ENCODE data around the gene ZFYVE19.

ZFYVE19 gene

DNA sequence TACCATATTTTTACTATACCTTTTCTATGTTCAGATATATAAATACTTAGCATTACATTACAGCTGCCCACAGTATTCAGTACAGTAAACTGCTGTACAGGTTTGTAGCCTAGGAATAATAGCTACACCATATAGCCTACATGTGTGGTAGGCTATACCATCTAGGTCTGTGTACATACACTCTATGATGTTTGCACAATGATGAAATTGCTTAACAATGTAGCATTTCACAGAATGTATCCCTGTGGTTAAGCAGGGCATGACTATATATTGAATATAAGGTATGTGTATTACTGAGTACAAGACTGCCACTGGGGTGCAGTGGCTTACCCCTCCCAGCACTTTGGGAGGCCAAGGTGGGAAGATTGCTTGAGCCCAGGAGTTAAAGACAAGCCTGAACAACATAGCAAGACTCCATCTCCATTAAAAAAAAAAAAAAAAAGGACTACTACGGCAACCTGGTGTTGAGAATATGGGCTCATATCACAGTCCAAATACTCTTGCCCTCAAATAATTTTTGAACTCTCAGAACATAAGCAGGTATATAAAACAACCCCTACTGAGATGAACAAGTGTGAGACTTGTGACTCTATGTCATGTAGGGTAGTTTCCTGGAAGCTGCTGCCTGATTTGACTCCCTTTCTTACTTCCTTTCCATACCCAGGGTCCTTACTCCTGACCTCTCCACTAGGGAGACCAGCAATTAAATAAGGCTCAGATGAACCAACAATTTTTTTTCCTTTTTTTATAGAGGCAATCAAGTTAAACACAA, 16.9 kb downstream of the ZFYVE19 start:
- H3K27me3 ChIP-seq (replicated peaks in 2 of 5; ENCODE audit: control insufficient read depth in 4 of 5, insufficient read depth in 5 of 5, low read length in 4 of 5), result no peaks in the 10 kb centered on the region
- ChIA-PET CTCF (no interaction called here), POLR2A (no interaction called here)
- H3K4me3 ChIP-seq (ENCODE audit: control insufficient read depth in 1 of 7, extremely low read depth in 1 of 7, insufficient read depth in 4 of 7, low read depth in 2 of 7, low read length in 6 of 7), result no peak overlapping the region
- H3K9me3 ChIP-seq (ENCODE audit: control extremely low read depth in 1 of 5, control insufficient read depth in 4 of 5, insufficient read depth in 2 of 5, low read depth in 1 of 5, low read length in 4 of 5), result no peaks in the 10 kb centered on the region
- WGBS (ENCODE audit: insufficient coverage), result no CpG with 5 or more reads among the region's 1 CpG
- DNase-seq, result no peak
- no peaks in the 10 kb centered on the region for H3K36me3 ChIP-seq (ENCODE audit: control insufficient read depth in 4 of 4, insufficient read depth in 4 of 4, low read length in 3 of 4)
- H3K4me1 ChIP-seq (ENCODE audit: control extremely low read depth in 1 of 4, control insufficient read depth in 4 of 4, insufficient read depth in 4 of 4, low read length in 3 of 4), result no peaks in the 10 kb centered on the region
- H3K27ac ChIP-seq (ENCODE audit: insufficient read depth in 1 of 2, low read depth in 1 of 2, low read length in 2 of 2, poor library complexity in 1 of 2, severe bottlenecking in 2 of 2), result no peak overlapping the region

DNA sequence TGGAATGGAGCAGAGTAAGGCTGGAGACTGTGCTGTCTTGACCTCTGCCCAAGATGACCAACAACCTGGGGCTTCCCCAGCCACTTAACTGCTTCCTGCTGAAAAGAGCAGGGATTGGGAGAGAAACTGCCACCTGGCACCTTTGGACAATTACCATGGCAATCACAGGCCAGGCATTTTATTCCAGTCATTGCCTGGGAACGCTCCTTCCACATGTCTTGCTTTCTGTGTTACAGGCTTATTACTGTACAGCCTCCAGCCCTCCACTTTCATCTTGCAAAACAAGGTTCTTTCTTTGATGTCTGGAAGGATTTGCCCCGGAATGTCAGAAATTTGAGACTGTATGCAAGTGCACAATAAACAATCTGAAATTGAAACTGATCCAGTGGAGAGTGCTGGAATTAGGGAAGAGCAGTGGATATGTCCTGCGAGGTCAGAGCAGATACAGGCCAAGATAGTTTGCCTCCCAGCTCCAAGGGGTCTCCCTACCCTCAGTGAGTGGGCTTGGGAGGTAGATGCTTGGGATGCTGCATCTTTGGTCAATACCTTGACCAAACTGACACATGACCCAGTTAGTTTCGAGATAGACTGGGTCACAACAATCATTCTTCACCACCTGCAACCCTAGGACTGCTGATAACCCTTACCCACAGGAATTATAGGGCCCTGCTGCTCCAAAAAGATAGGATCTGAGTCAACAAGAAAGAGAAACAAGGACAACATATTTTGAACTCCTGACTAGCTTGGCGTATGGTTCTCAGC, 19.0 kb downstream of the ZFYVE19 start:
- H3K27ac ChIP-seq (ENCODE audit: insufficient read depth in 1 of 2, low read depth in 1 of 2, low read length in 2 of 2, poor library complexity in 1 of 2, severe bottlenecking in 2 of 2), result no peak overlapping the region
- ChIA-PET CTCF (interaction anchor here (1.1 kb wide), 1 partner anchor 15 kb away, joined by 3 read pairs; no protein-coding TSS in a partner anchor), POLR2A (no interaction called here)
- H3K4me1 ChIP-seq (ENCODE audit: control extremely low read depth in 1 of 4, control insufficient read depth in 4 of 4, insufficient read depth in 4 of 4, low read length in 3 of 4), result no peaks in the 10 kb centered on the region
- WGBS (ENCODE audit: insufficient coverage), result 78% methylated on average over 4 of the region's 5 CpGs
- H3K9me3 ChIP-seq (ENCODE audit: control extremely low read depth in 1 of 5, control insufficient read depth in 4 of 5, insufficient read depth in 2 of 5, low read depth in 1 of 5, low read length in 4 of 5), result no peaks in the 10 kb centered on the region
- no peaks in the 10 kb centered on the region for H3K36me3 ChIP-seq (ENCODE audit: control insufficient read depth in 4 of 4, insufficient read depth in 4 of 4, low read length in 3 of 4)
- no peak overlapping the region for H3K4me3 ChIP-seq (ENCODE audit: control insufficient read depth in 1 of 7, extremely low read depth in 1 of 7, insufficient read depth in 4 of 7, low read depth in 2 of 7, low read length in 6 of 7)
- DNase-seq, result peak in 1 of 3 donors; percentile 18
- H3K27me3 ChIP-seq (replicated peaks in 2 of 5; ENCODE audit: control insufficient read depth in 4 of 5, insufficient read depth in 5 of 5, low read length in 4 of 5), result no peaks in the 10 kb centered on the region

DNA sequence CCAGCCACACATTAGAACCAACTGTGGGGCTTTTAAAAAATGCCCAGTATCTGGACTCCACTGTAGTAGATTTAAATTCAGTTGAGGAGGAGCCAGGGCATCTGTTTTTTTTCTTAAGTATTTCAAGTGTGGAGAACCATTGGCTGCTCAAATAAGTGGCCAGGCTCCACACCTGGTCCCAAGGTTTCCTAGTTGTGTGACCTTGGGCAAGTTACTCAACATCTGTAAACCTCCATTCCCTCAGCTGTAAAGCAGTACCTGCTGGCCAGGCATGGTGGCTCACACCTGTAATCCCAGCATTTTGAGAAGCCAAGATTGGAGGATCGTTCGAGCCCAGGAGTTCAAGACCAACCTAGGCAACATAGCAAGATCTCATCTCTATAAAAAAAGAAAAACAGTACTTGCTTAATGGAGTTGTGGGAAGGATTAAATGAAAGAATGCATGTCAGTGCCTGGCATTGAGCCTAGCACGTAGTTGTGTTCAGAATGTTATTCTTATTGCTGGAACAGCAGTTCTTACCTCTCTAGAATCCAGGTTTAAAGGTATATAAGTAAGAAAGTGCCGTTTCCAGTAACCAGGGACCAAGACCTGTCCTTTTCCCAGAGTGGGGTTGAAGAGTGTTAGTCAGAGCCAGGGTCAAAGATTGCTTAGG, 19.7 kb downstream of the ZFYVE19 start:
- H3K9me3 ChIP-seq (ENCODE audit: control extremely low read depth in 1 of 5, control insufficient read depth in 4 of 5, insufficient read depth in 2 of 5, low read depth in 1 of 5, low read length in 4 of 5), result no peaks in the 10 kb centered on the region
- no peaks in the 10 kb centered on the region for H3K4me1 ChIP-seq (ENCODE audit: control extremely low read depth in 1 of 4, control insufficient read depth in 4 of 4, insufficient read depth in 4 of 4, low read length in 3 of 4)
- ChIA-PET POLR2A (no interaction called here), CTCF (interaction anchor here (1.2 kb wide), 1 partner anchor 236 kb away, joined by 3 read pairs; no protein-coding TSS in a partner anchor)
- WGBS (ENCODE audit: insufficient coverage), result 100% methylated on average over 2 of the region's 4 CpGs
- H3K27me3 ChIP-seq (replicated peaks in 2 of 5; ENCODE audit: control insufficient read depth in 4 of 5, insufficient read depth in 5 of 5, low read length in 4 of 5), result no peaks in the 10 kb centered on the region
- H3K36me3 ChIP-seq (ENCODE audit: control insufficient read depth in 4 of 4, insufficient read depth in 4 of 4, low read length in 3 of 4), result no peaks in the 10 kb centered on the region
- DNase-seq, result no peak
- H3K4me3 ChIP-seq (ENCODE audit: control insufficient read depth in 1 of 7, extremely low read depth in 1 of 7, insufficient read depth in 4 of 7, low read depth in 2 of 7, low read length in 6 of 7), result no peak overlapping the region
- no peak overlapping the region for H3K27ac ChIP-seq (ENCODE audit: insufficient read depth in 1 of 2, low read depth in 1 of 2, low read length in 2 of 2, poor library complexity in 1 of 2, severe bottlenecking in 2 of 2)

DNA sequence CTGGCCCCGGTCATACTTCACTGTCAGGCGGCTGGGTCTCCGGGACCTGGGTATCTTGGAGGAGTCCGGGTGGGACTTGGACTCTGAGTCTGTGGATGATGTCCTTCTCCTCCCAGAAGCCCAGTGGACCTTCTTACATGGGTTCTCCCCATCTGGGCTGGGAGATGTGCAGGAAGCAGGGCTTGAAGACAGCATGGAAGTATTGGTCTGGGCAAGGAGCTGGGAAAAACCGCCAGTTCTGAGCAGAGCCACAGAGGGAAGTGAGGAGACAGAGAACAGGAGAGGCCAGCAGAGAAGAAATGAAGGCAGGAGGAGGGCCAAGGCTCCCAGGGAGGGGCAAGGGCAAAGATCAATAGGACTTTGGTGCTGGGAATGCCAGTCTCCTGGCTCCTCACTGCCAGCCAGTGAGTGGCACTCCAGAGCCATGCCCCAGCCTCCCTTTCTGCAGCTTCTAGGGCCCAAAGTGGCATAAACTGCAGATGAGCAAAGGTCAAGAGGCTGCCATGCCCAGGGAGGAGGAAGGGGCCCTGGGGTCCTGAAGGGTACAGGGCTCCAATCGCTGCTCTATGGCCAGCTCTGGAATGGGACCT, 21.7 kb downstream of the ZFYVE19 start, which contains the start of gene PPP1R14D:
Gene PPP1R14D, minus strand, starts transcription at position 262 of the 590 bp plus-strand sequence. Its CDS starts 67 bp downstream, at position 195.
- Histone ChIP-seq H3K4me1 (ENCODE audit: control extremely low read depth in 1 of 4, control insufficient read depth in 4 of 4, insufficient read depth in 4 of 4, low read length in 3 of 4) (no peaks in the 10 kb centered on the region), H3K4me3 (ENCODE audit: control insufficient read depth in 1 of 7, extremely low read depth in 1 of 7, insufficient read depth in 4 of 7, low read depth in 2 of 7, low read length in 6 of 7) (no peak within 1 kb of the TSS), H3K27ac (ENCODE audit: insufficient read depth in 1 of 2, low read depth in 1 of 2, low read length in 2 of 2, poor library complexity in 1 of 2, severe bottlenecking in 2 of 2) (no peak within 1 kb of the TSS), H3K27me3 (replicated peaks in 2 of 5; ENCODE audit: control insufficient read depth in 4 of 5, insufficient read depth in 5 of 5, low read length in 4 of 5) (no peaks in the 10 kb centered on the region), H3K9me3 (ENCODE audit: control extremely low read depth in 1 of 5, control insufficient read depth in 4 of 5, insufficient read depth in 2 of 5, low read depth in 1 of 5, low read length in 4 of 5) (no peaks in the 10 kb centered on the region), H3K36me3 (ENCODE audit: control insufficient read depth in 4 of 4, insufficient read depth in 4 of 4, low read length in 3 of 4) (no peaks in the 10 kb centered on the region)
- no peak for DNase-seq
- ChIA-PET POLR2A (interaction anchor here (0.5 to 1.6 kb wide), 2 partner anchors 19 to 820 kb away, joined by 3 to 4 read pairs; no protein-coding TSS in a partner anchor), CTCF (interaction anchor here (1.9 kb wide), 1 partner anchor 29 kb away, joined by 6 read pairs; no protein-coding TSS in a partner anchor)
- 100% methylated on average over 3 of the region's 6 CpGs for WGBS (ENCODE audit: insufficient coverage)

- DNase-seq, result no peak
- no peaks in the 10 kb centered on the region for H3K27me3 ChIP-seq (replicated peaks in 2 of 5; ENCODE audit: control insufficient read depth in 4 of 5, insufficient read depth in 5 of 5, low read length in 4 of 5)
- POLR2A ChIA-PET, result interaction anchor here (1.6 kb wide), 1 partner anchor 18 kb away, joined by 3 read pairs; no protein-coding TSS in a partner anchor
- H3K9me3 ChIP-seq (ENCODE audit: control extremely low read depth in 1 of 5, control insufficient read depth in 4 of 5, insufficient read depth in 2 of 5, low read depth in 1 of 5, low read length in 4 of 5), result no peaks in the 10 kb centered on the region
- no peaks in the 10 kb centered on the region for H3K4me1 ChIP-seq (ENCODE audit: control extremely low read depth in 1 of 4, control insufficient read depth in 4 of 4, insufficient read depth in 4 of 4, low read length in 3 of 4)
- WGBS (ENCODE audit: insufficient coverage), result 100% methylated on average over 7 of the region's 7 CpGs
- H3K27ac ChIP-seq (ENCODE audit: insufficient read depth in 1 of 2, low read depth in 1 of 2, low read length in 2 of 2, poor library complexity in 1 of 2, severe bottlenecking in 2 of 2), result no peak overlapping the region
- H3K4me3 ChIP-seq (ENCODE audit: control insufficient read depth in 1 of 7, extremely low read depth in 1 of 7, insufficient read depth in 4 of 7, low read depth in 2 of 7, low read length in 6 of 7), result no peak overlapping the region
- CTCF ChIA-PET, result interaction anchor here (0.7 to 1.9 kb wide), 2 partner anchors 29 to 213 kb away, joined by 3 to 6 read pairs; no protein-coding TSS in a partner anchor
- no peaks in the 10 kb centered on the region for H3K36me3 ChIP-seq (ENCODE audit: control insufficient read depth in 4 of 4, insufficient read depth in 4 of 4, low read length in 3 of 4)
Observed at GRCh38 chr15:40829115-40829514, 22.2 kb downstream of the ZFYVE19 start.

DNA sequence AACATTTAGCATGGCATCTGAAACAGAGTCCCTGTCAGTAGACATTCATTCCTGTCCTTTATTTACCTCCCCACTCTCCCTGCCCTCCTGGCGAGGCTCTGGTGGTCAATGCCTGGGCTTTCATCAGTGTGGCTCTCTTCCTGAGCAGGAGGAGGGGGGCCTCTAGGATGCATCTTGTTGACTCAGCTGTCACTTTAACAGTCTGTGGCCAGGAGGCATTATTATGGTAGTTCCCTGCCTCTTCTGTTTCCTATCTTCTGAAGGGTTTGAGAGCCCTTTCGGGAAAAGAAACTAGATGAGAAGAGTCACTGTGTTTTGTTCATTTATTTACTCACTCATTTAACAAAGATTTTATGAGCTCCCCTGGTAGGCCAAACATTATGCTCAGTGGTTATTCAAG, 24.0 kb downstream of the ZFYVE19 start:
- H3K4me1 ChIP-seq (ENCODE audit: control extremely low read depth in 1 of 4, control insufficient read depth in 4 of 4, insufficient read depth in 4 of 4, low read length in 3 of 4), result no peaks in the 10 kb centered on the region
- no peaks in the 10 kb centered on the region for H3K27me3 ChIP-seq (replicated peaks in 2 of 5; ENCODE audit: control insufficient read depth in 4 of 5, insufficient read depth in 5 of 5, low read length in 4 of 5)
- no peak overlapping the region for H3K27ac ChIP-seq (ENCODE audit: insufficient read depth in 1 of 2, low read depth in 1 of 2, low read length in 2 of 2, poor library complexity in 1 of 2, severe bottlenecking in 2 of 2)
- WGBS (ENCODE audit: insufficient coverage), result no CpG with 5 or more reads among the region's 2 CpGs
- ChIA-PET POLR2A (interaction anchor here (1.2 kb wide), 1 partner anchor 9 kb away, joined by 4 read pairs; no protein-coding TSS in a partner anchor), CTCF (no interaction called here)
- no peaks in the 10 kb centered on the region for H3K36me3 ChIP-seq (ENCODE audit: control insufficient read depth in 4 of 4, insufficient read depth in 4 of 4, low read length in 3 of 4)
- H3K9me3 ChIP-seq (ENCODE audit: control extremely low read depth in 1 of 5, control insufficient read depth in 4 of 5, insufficient read depth in 2 of 5, low read depth in 1 of 5, low read length in 4 of 5), result no peaks in the 10 kb centered on the region
- H3K4me3 ChIP-seq (ENCODE audit: control insufficient read depth in 1 of 7, extremely low read depth in 1 of 7, insufficient read depth in 4 of 7, low read depth in 2 of 7, low read length in 6 of 7), result no peak overlapping the region
- no peak for DNase-seq

Data from common myeloid progenitor, CD34-positive (primary cell).